Heart right ventricle (tissue), 16 donors: ENCODE results near the gene NTHL1. TPM values are rescaled to one million over a fixed set of nuclear protein-coding genes. Genes with fewer than 3 reads are reported as not detected.

ENCODE experiments used
- ATAC-seq, 8 donors: fragments of 200-7000 bp; cut with Tn5 transposase; one replicate each; pipeline ENCODE4 v1.9.1; 2020; ENCODE audit warnings: mild to moderate bottlenecking in 8 of 8, moderate library complexity in 8 of 8, moderate number of reproducible peaks in 1 of 8
- DNase-seq, 2 donors: peaks; one replicate each; pipeline ENCODE4 v3.0.0-alpha.2; 2020
- H3K27ac ChIP-seq, 10 donors: fragments of 200-600 bp; sonication (generic) in 2 of 10; one replicate each; pipeline versions ENCODE4 v1.5.0 to v1.8.0; 2020 to 2022; ENCODE audit warnings: mild to moderate bottlenecking in 3 of 10
- H3K27me3 ChIP-seq, 7 donors: fragments of 200-600 bp; one replicate each; pipeline ENCODE4 v1.8.0; 2021 to 2022; ENCODE audit warnings: mild to moderate bottlenecking in 2 of 7
- H3K36me3 ChIP-seq, 9 donors: fragments of 200-600 bp; sonication (generic) in 1 of 9; one replicate each; pipeline versions ENCODE4 v1.5.0 to v1.8.0; 2020 to 2022; ENCODE audit warnings: mild to moderate bottlenecking in 2 of 9
- H3K4me1 ChIP-seq, 9 donors: fragments of 200-600 bp; sonication (generic) in 1 of 9; one replicate each; pipeline versions ENCODE4 v1.5.0 to v1.8.0; 2020 to 2022; ENCODE audit warnings: mild to moderate bottlenecking in 4 of 9
- H3K4me3 ChIP-seq, 10 donors: fragments of 200-600 bp; sonication (generic) in 2 of 10; one replicate each; pipeline versions ENCODE4 v1.5.0 to v1.8.0; 2020 to 2022; ENCODE audit warnings: mild to moderate bottlenecking in 7 of 10, moderate library complexity in 2 of 10
- H3K9me3 ChIP-seq, 11 donors: fragments of 200-600 bp in 10 of 11; sonication (generic) in 2 of 11; one replicate each; pipeline versions ENCODE4 v1.5.0 to v1.8.0; 2013 to 2022; ENCODE audit warnings: mild to moderate bottlenecking in 2 of 11, control low read depth in 1 of 11, moderate library complexity in 1 of 11
- CTCF ChIP-seq, 9 donors: fragments of 200-600 bp; sonication (generic) in 2 of 9; IDR thresholded peaks; one replicate each; pipeline versions ENCODE4 v1.5.0 to v1.8.0; 2021 to 2022; ENCODE audit warnings: antibody characterized with exemption in 9 of 9, mild to moderate bottlenecking in 5 of 9, moderate library complexity in 1 of 9
- WGBS, 2 donors: extraction: QIAGEN DNeasy Blood & Tissue Kit; methylation state at CpG; one replicate each; pipeline ENCODE4 v1.1.7; 2013; ENCODE audit warnings: inconsistent platforms in 1 of 2; 5-methylcytosine and 5-hydroxymethylcytosine counted together
- intact Hi-C, 10 donors: fragments of 100-400 bp; cut with DNase I; formaldehyde crosslinking; loops; one replicate each; pipeline versions ENCODE4 v1.11.1 to v1.14.2; 2022
- polyA plus RNA-seq, 2 donors: library from polyadenylated mRNA; stranded (reverse); fragments of 200-250 nt; gene quantifications; one replicate each; pipeline ENCODE4 v1.2.3, GENCODE V29; 2013
- total RNA-seq, 10 donors: library from RNA; stranded (reverse); fragmentation: NEBNext Ultra II Directional in 3 of 10; extraction: Animal tissue kit (Norgen Biotek cat#: 25700) in 3 of 10; gene quantifications; one replicate each; pipeline versions ENCODE4 v1.2.1 to v1.2.4, GENCODE V29; 2021 to 2023
- donor health status: Arrhythmogenic right ventricular cardiomyopathy.
- donor health status: ischemic (EF 13 %, LVEDD 7.1; RV severe dilation, severe dysfunction).
- donor health status: healthy with polysubstance abuse.
- donor health status: DM: no; HTN: yes; CAD: no.
- donor health status: DM: no; HTN: no; CAD: no.
- donor health status: ischemic (EF 25% LVEDD 6.9; RV normal size, moderate dysfunction).
- donor health status: ischemic (EF 25% LVEDD 5.7; RV mildly dilated, moderate dysfunction).
- donor health status: healthy.
- donor health status: DM: yes; HTN: yes; CAD: no.
- donor health status: Ischemic cardiomyopathy.
- donor health status: ischemic (EF 35%, LVEDD 5.7; RV mildly dilated, moderate dysfunction).
- donor health status: nonischemic (EF 11% LVEDD 7.7; RV severe dilation, severe dysfunction).
- donor health status: DM: yes; HTN: yes; CAD: no.
- donor health status: PGD.
- donor health status: ischemic (EF 29% LVEDD 5.4; RV normal size, mild dysfunction).
- donor health status: nonischemic (EF 23%, LVEDD 6.1; RV moderate dilation, normal function).

The NTHL1 gene
- total and polyA plus RNA-seq, 12 donors, result 9.8 to 51.9 (median 13.9) TPM

GRCh38 chr16:2008631-2009163 is 38.9 kb downstream of the NTHL1 start:
- Histone ChIP-seq H3K4me3 (peak overlapping the region; percentile 69 to 99 (median 90)), H3K4me1 (peaks cover 34 to 63% (median 52%) of the 10 kb centered on the region in 9 donors), H3K9me3 (no peaks in the 10 kb centered on the region), H3K36me3 (peaks cover 0 to 14% (median 0%) of the 10 kb centered on the region in 9 donors), H3K27ac (peak overlapping the region in 9 of 10 donors; percentile 84 to 96 (median 92)), H3K27me3 (no peaks in the 10 kb centered on the region)
- no peak for DNase-seq
- intact Hi-C loops, result loop anchor here in 1 of 10 donors (10.0 kb wide), 1 partner anchor 136 kb away; the partner anchor contains the start of gene RAB26
- 5 to 8% methylated on average over 23 of the region's 23 CpGs for whole genome bisulfite sequencing, 2 donors
- ATAC-seq, result no peak
- no peak for TF ChIP-seq CTCF (IDR thresholded peaks at IDR 0.05)

GRCh38 chr16:2008009-2008526 is 39.6 kb downstream of the NTHL1 start:
- intact Hi-C loops, result loop anchor here in 1 of 10 donors (10.0 kb wide), 1 partner anchor 137 kb away; the partner anchor contains the start of gene RAB26
- H3K36me3 ChIP-seq, result peaks cover 0 to 20% (median 4%) of the 10 kb centered on the region in 9 donors
- no peaks in the 10 kb centered on the region for H3K27me3 ChIP-seq
- ATAC-seq, result no peak
- WGBS, 2 donors, result 52 to 59% methylated on average over 15 of the region's 15 CpGs
- H3K9me3 ChIP-seq, result no peaks in the 10 kb centered on the region
- peaks cover 37 to 69% (median 55%) of the 10 kb centered on the region in 9 donors for H3K4me1 ChIP-seq
- H3K27ac ChIP-seq, result peak overlapping the region in 3 of 10 donors; percentile 90 to 96 (median 94)
- H3K4me3 ChIP-seq, result peak overlapping the region in 9 of 10 donors; percentile 69 to 99 (median 91)
- no peak for DNase-seq
- TF ChIP-seq CTCF (IDR thresholded peaks at IDR 0.05), result no peak

- 79 to 85% methylated on average over 15 to 16 of the region's 16 CpGs for WGBS, 2 donors
- Histone ChIP-seq H3K27me3 (no peaks in the 10 kb centered on the region), H3K4me3 (peak overlapping the region in 2 of 10 donors; percentile 91 to 98), H3K36me3 (peaks cover 3 to 28% (median 11%) of the 10 kb centered on the region in 9 donors), H3K9me3 (no peaks in the 10 kb centered on the region), H3K4me1 (peaks cover 37 to 69% (median 55%) of the 10 kb centered on the region in 9 donors), H3K27ac (peak overlapping the region in 1 of 10 donors; percentile 94)
- DNase-seq (no peak), ATAC-seq (no peak)
- no peak for TF ChIP-seq CTCF (IDR thresholded peaks at IDR 0.05)
- intact Hi-C loops, result loop anchor here in 1 of 10 donors (10.0 kb wide), 1 partner anchor 138 kb away; the partner anchor contains the start of gene RAB26
These were observed 40.4 kb downstream of the NTHL1 start for GRCh38 chr16:2007081-2007836.

GRCh38 chr16:2006317-2006716 is 41.3 kb downstream of the NTHL1 start:
- Histone ChIP-seq H3K36me3 (peaks cover 10 to 37% (median 21%) of the 10 kb centered on the region in 9 donors), H3K27ac (no peak overlapping the region), H3K4me3 (no peak overlapping the region), H3K27me3 (no peaks in the 10 kb centered on the region), H3K9me3 (no peaks in the 10 kb centered on the region), H3K4me1 (peaks cover 37 to 69% (median 55%) of the 10 kb centered on the region in 9 donors)
- DNase-seq, result no peak
- no peak for TF ChIP-seq CTCF (IDR thresholded peaks at IDR 0.05)
- WGBS, 2 donors, result 91 to 92% methylated on average over 8 of the region's 8 CpGs
- ATAC-seq, result no peak
- intact Hi-C loops, result loop anchor here in 1 of 10 donors (10.0 kb wide), 1 partner anchor 138 kb away; the partner anchor contains the start of gene RAB26
